DMS 273 (cell line): ENCODE measurements around the gene MAIP1.

Source experiments
- DNase-seq: peaks from one replicate; lab custom pipeline; 2025; ENCODE audit not compliant: unreplicated experiment; lab: John Stamatoyannopoulos, UW

Gene MAIP1

GRCh38 chr2:199946836-199947235 lies 8.5 kb upstream of the MAIP1 start:
- no peak for DNase-seq

- DNase-seq, result no peak
Measured at GRCh38 chr2:199950396-199950795, 5.0 kb upstream of the MAIP1 start.

GRCh38 chr2:199951023-199951422 lies 4.4 kb upstream of the MAIP1 start:
- DNase-seq, result no peak

GRCh38 chr2:199955007-199955338 lies 409 bp upstream of the MAIP1 start:
- DNase-seq, result peak; percentile 82

- peak; percentile 36 for DNase-seq
Measured at GRCh38 chr2:199956062-199956380, 639 bp downstream of the MAIP1 start.

- DNase-seq, result no peak
Measured at GRCh38 chr2:199958014-199958413, 2.6 kb downstream of the MAIP1 start.

- DNase-seq, result no peak
Measured at GRCh38 chr2:199962203-199962602, 6.8 kb downstream of the MAIP1 start.

- DNase-seq, result no peak
Measured at GRCh38 chr2:199966405-199966804, 11.0 kb downstream of the MAIP1 start.

- no peak for DNase-seq
Measured at GRCh38 chr2:199966976-199967375, 11.6 kb downstream of the MAIP1 start.

- no peak for DNase-seq
Measured at GRCh38 chr2:199968126-199968525, 12.7 kb downstream of the MAIP1 start.

- no peak for DNase-seq
Measured at GRCh38 chr2:199972088-199972626, 16.8 kb downstream of the MAIP1 start.

GRCh38 chr2:199973703-199974102 lies 18.3 kb downstream of the MAIP1 start:
- peak; percentile 52 for DNase-seq

- no peak for DNase-seq
Measured at GRCh38 chr2:199975273-199975895, 20.0 kb downstream of the MAIP1 start.

GRCh38 chr2:199977984-199978415 lies 22.6 kb downstream of the MAIP1 start:
- DNase-seq, result no peak

GRCh38 chr2:199979398-199979797 lies 24.0 kb downstream of the MAIP1 start:
- no peak for DNase-seq

GRCh38 chr2:199979832-199980628 lies 24.6 kb downstream of the MAIP1 start:
- DNase-seq, result peak; percentile 91

- DNase-seq, result peak; percentile 5
Measured at GRCh38 chr2:199982126-199982843, 26.9 kb downstream of the MAIP1 start.

- DNase-seq, result no peak
Measured at GRCh38 chr2:199983534-199983933, 28.2 kb downstream of the MAIP1 start.

GRCh38 chr2:199984159-199984558 lies 28.8 kb downstream of the MAIP1 start:
- no peak for DNase-seq

- DNase-seq, result no peak
Measured at GRCh38 chr2:199984755-199985154, 29.4 kb downstream of the MAIP1 start.

GRCh38 chr2:199985625-199986207 lies 30.3 kb downstream of the MAIP1 start:
- peak; percentile 92 for DNase-seq

- DNase-seq, result peak; percentile 35
Measured at GRCh38 chr2:199987586-199987985, 32.2 kb downstream of the MAIP1 start.
